HEK293 (cell line): Measurements from ENCODE around the gene CCT3.

Experiments
- BCL11B ChIP-seq: fragments of 450-650 bp; formaldehyde crosslinking; IDR thresholded peaks from 2 replicates; pipeline ENCODE4 v1.5.1; 2016; ENCODE audit warnings: low read depth, missing biosample characterization, missing genetic modification characterization
- GLIS2 ChIP-seq: fragments of 450-650 bp; formaldehyde crosslinking; IDR thresholded peaks from 2 replicates; pipeline ENCODE4 v1.5.1; 2016; ENCODE audit warnings: missing biosample characterization, missing genetic modification characterization
- PRDM1 ChIP-seq: fragments of 450-650 bp; formaldehyde crosslinking; IDR thresholded peaks from 2 replicates; pipeline ENCODE4; 2016; ENCODE audit warnings: missing biosample characterization, missing genetic modification characterization
- RBAK ChIP-seq: fragments of 450-650 bp; formaldehyde crosslinking; IDR thresholded peaks from 2 replicates; pipeline ENCODE4 v1.5.1; 2016; ENCODE audit warnings: missing biosample characterization, missing genetic modification characterization
- ZBTB20 ChIP-seq: fragments of 450-650 bp; formaldehyde crosslinking; IDR thresholded peaks from 2 replicates; pipeline ENCODE4 v1.5.1; 2016; ENCODE audit warnings: missing biosample characterization, missing genetic modification characterization
- ZNF132 ChIP-seq: fragments of 450-650 bp; formaldehyde crosslinking; IDR thresholded peaks from 2 replicates; pipeline ENCODE4 v1.5.1; 2017; ENCODE audit warnings: missing biosample characterization, missing genetic modification characterization, borderline replicate concordance
- ZNF157 ChIP-seq: fragments of 450-650 bp; formaldehyde crosslinking; IDR thresholded peaks from 2 replicates; pipeline ENCODE4 v1.5.1; 2016; ENCODE audit warnings: missing biosample characterization, missing genetic modification characterization
- ZNF174 ChIP-seq: fragments of 450-650 bp; formaldehyde crosslinking; IDR thresholded peaks from 2 replicates; pipeline ENCODE4 v1.5.0; 2017; ENCODE audit warnings: missing biosample characterization, mild to moderate bottlenecking, missing genetic modification characterization
- ZNF214 ChIP-seq: fragments of 450-650 bp; formaldehyde crosslinking; IDR thresholded peaks from 2 replicates; pipeline ENCODE4 v1.5.1; 2017; ENCODE audit warnings: missing biosample characterization, mild to moderate bottlenecking, missing genetic modification characterization, borderline replicate concordance
- ZNF221 ChIP-seq: fragments of 450-650 bp; formaldehyde crosslinking; IDR thresholded peaks from 2 replicates; pipeline ENCODE4 v1.5.1; 2017; ENCODE audit warnings: missing biosample characterization, missing genetic modification characterization, borderline replicate concordance
- ZNF24 ChIP-seq: fragments of 450-650 bp; formaldehyde crosslinking; IDR thresholded peaks from 2 replicates; pipeline ENCODE4 v1.5.1; 2016; ENCODE audit warnings: missing biosample characterization, missing genetic modification characterization
- ZNF266 ChIP-seq: fragments of 450-650 bp; formaldehyde crosslinking; IDR thresholded peaks from 2 replicates; pipeline ENCODE4 v1.5.1; 2016; ENCODE audit warnings: missing biosample characterization, missing genetic modification characterization, low read depth
- ZNF335 ChIP-seq: fragments of 450-650 bp; formaldehyde crosslinking; conservative IDR thresholded peaks from 2 replicates; pipeline ENCODE4 v1.5.1; 2016; ENCODE audit warnings: missing biosample characterization, missing genetic modification characterization
- ZNF404 ChIP-seq: fragments of 450-650 bp; formaldehyde crosslinking; IDR thresholded peaks from 2 replicates; pipeline ENCODE4 v1.5.1; 2017; ENCODE audit warnings: missing biosample characterization, missing genetic modification characterization
- ZNF473 ChIP-seq: fragments of 450-650 bp; formaldehyde crosslinking; IDR thresholded peaks from 2 replicates; pipeline ENCODE4 v1.5.1; 2017; ENCODE audit warnings: missing biosample characterization, missing genetic modification characterization
- ZNF610 ChIP-seq: fragments of 450-650 bp; formaldehyde crosslinking; IDR thresholded peaks from 2 replicates; pipeline ENCODE4 v1.5.1; 2016; ENCODE audit warnings: missing biosample characterization, missing genetic modification characterization, borderline replicate concordance
- ZNF626 ChIP-seq: fragments of 450-650 bp; sonication (Bioruptor Pico); formaldehyde crosslinking; IDR thresholded peaks from 2 replicates; pipeline ENCODE4 v1.5.1; 2018; ENCODE audit warnings: missing biosample characterization, missing genetic modification characterization, inconsistent platforms
- ZNF660 ChIP-seq: fragments of 450-650 bp; IDR thresholded peaks from 2 replicates; pipeline ENCODE4 v1.5.1; 2018; ENCODE audit warnings: missing biosample characterization, mild to moderate bottlenecking, missing genetic modification characterization
- TF ChIP-seq, protein P1 (sequence below): sonication (generic); formaldehyde crosslinking; IDR thresholded peaks from 2 replicates; pipeline ENCODE4 v1.8.1; 2022; ENCODE audit warnings: mild to moderate bottlenecking, moderate library complexity, missing genetic modification reagents
- TF ChIP-seq, protein P2 (sequence below): fragments of 450-650 bp; formaldehyde crosslinking; IDR thresholded peaks from 2 replicates; pipeline ENCODE4 v1.5.1; 2016; ENCODE audit warnings: missing biosample characterization, missing genetic modification characterization
- TF ChIP-seq, protein P3 (sequence below): fragments of 450-650 bp; IDR thresholded peaks from 2 replicates; pipeline ENCODE4 v1.5.1; 2018; ENCODE audit warnings: missing biosample characterization, missing genetic modification characterization
- TF ChIP-seq, protein P4 (sequence below): fragments of 450-650 bp; formaldehyde crosslinking; IDR thresholded peaks from 2 replicates; pipeline ENCODE4 v1.5.1; 2016; ENCODE audit warnings: missing biosample characterization, missing genetic modification characterization
- TF ChIP-seq, protein P5 (sequence below): fragments of 450-650 bp; formaldehyde crosslinking; IDR thresholded peaks from 2 replicates; pipeline ENCODE4 v1.5.1; 2017; ENCODE audit warnings: missing biosample characterization, mild to moderate bottlenecking, missing genetic modification characterization, moderate library complexity

Gene CCT3

DNA sequence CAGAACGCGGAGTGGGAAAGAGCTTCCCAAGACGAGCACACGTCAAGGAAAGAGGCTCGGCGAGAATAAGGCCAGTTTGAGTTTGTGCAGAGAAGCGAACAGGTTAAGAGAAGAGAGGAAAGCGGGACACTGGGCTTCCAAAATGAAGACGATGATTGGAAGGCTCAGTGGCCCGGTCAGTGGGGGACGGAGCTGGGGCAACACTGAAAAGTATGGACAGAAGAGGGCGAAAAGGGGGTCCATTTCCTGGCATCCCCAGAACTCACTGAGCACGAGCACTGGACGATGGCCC is 258 bp downstream of the CCT3 start (continued):
- no peak for TF ChIP-seq ZNF214 (tag by site-specific recombination)
- no peak for TF ChIP-seq ZNF221 (tag by site-specific recombination)
- no peak for TF ChIP-seq ZNF157 (tag by site-specific recombination)
- TF ChIP-seq PRDM1 (tag by site-specific recombination) = no peak
- TF ChIP-seq, protein P1, sequence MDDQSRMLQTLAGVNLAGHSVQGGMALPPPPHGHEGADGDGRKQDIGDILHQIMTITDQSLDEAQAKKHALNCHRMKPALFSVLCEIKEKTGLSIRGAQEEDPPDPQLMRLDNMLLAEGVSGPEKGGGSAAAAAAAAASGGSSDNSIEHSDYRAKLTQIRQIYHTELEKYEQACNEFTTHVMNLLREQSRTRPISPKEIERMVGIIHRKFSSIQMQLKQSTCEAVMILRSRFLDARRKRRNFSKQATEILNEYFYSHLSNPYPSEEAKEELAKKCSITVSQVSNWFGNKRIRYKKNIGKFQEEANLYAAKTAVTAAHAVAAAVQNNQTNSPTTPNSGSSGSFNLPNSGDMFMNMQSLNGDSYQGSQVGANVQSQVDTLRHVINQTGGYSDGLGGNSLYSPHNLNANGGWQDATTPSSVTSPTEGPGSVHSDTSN (CRISPR knock-in tag) = no peak
- no peak for TF ChIP-seq ZNF335 (tag by site-specific recombination)
- TF ChIP-seq ZBTB20 (tag by site-specific recombination) = no peak
- peak; percentile 69; the same call in 1 of the 2 replicates for TF ChIP-seq ZNF24 (tag by site-specific recombination)
- no peak for TF ChIP-seq ZNF610 (tag by site-specific recombination)
- no peak for TF ChIP-seq ZNF404 (tag by site-specific recombination)
- TF ChIP-seq ZNF266 (tag by site-specific recombination) = no peak
- no peak for TF ChIP-seq ZNF473 (tag by site-specific recombination)
- no peak for TF ChIP-seq GLIS2 (tag by site-specific recombination)
- TF ChIP-seq ZNF626 (tag by site-specific recombination) = no peak
- no peak for TF ChIP-seq ZNF174
- TF ChIP-seq ZNF660 (tag by site-specific recombination) = no peak; the same call in none of the 2 replicates
- no peak for TF ChIP-seq ZNF132 (tag by site-specific recombination)
- TF ChIP-seq, protein P2, sequence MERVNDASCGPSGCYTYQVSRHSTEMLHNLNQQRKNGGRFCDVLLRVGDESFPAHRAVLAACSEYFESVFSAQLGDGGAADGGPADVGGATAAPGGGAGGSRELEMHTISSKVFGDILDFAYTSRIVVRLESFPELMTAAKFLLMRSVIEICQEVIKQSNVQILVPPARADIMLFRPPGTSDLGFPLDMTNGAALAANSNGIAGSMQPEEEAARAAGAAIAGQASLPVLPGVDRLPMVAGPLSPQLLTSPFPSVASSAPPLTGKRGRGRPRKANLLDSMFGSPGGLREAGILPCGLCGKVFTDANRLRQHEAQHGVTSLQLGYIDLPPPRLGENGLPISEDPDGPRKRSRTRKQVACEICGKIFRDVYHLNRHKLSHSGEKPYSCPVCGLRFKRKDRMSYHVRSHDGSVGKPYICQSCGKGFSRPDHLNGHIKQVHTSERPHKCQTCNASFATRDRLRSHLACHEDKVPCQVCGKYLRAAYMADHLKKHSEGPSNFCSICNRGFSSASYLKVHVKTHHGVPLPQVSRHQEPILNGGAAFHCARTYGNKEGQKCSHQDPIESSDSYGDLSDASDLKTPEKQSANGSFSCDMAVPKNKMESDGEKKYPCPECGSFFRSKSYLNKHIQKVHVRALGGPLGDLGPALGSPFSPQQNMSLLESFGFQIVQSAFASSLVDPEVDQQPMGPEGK (tag by site-specific recombination) = no peak; the same call in 1 of the 2 replicates
- TF ChIP-seq, protein P3, sequence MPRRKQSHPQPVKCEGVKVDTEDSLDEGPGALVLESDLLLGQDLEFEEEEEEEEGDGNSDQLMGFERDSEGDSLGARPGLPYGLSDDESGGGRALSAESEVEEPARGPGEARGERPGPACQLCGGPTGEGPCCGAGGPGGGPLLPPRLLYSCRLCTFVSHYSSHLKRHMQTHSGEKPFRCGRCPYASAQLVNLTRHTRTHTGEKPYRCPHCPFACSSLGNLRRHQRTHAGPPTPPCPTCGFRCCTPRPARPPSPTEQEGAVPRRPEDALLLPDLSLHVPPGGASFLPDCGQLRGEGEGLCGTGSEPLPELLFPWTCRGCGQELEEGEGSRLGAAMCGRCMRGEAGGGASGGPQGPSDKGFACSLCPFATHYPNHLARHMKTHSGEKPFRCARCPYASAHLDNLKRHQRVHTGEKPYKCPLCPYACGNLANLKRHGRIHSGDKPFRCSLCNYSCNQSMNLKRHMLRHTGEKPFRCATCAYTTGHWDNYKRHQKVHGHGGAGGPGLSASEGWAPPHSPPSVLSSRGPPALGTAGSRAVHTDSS (tag by site-specific recombination) = no peak
- TF ChIP-seq, protein P4, sequence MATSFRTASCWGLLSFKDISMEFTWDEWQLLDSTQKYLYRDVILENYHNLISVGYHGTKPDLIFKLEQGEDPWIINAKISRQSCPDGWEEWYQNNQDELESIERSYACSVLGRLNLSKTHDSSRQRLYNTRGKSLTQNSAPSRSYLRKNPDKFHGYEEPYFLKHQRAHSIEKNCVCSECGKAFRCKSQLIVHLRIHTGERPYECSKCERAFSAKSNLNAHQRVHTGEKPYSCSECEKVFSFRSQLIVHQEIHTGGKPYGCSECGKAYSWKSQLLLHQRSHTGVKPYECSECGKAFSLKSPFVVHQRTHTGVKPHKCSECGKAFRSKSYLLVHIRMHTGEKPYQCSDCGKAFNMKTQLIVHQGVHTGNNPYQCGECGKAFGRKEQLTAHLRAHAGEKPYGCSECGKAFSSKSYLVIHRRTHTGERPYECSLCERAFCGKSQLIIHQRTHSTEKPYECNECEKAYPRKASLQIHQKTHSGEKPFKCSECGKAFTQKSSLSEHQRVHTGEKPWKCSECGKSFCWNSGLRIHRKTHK = no peak
- TF ChIP-seq RBAK (tag by site-specific recombination) = no peak
- TF ChIP-seq BCL11B (tag by site-specific recombination) = no peak
- TF ChIP-seq, protein P5, sequence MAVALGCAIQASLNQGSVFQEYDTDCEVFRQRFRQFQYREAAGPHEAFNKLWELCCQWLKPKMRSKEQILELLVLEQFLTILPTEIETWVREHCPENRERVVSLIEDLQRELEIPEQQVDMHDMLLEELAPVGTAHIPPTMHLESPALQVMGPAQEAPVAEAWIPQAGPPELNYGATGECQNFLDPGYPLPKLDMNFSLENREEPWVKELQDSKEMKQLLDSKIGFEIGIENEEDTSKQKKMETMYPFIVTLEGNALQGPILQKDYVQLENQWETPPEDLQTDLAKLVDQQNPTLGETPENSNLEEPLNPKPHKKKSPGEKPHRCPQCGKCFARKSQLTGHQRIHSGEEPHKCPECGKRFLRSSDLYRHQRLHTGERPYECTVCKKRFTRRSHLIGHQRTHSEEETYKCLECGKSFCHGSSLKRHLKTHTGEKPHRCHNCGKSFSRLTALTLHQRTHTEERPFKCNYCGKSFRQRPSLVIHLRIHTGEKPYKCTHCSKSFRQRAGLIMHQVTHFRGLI = no peak
